ENCODE data around the gene FAM76A. TPM values are rescaled to one million over a fixed set of nuclear protein-coding genes. Genes with fewer than 3 reads are reported as not detected.

The FAM76A gene
- total and polyA plus RNA-seq, 9 of the 15 experiments (the other 6 are each of a cell fraction or from before 2014, with no cell fraction given): 9.5 to 14.6 (median 11.4) TPM

DNA sequence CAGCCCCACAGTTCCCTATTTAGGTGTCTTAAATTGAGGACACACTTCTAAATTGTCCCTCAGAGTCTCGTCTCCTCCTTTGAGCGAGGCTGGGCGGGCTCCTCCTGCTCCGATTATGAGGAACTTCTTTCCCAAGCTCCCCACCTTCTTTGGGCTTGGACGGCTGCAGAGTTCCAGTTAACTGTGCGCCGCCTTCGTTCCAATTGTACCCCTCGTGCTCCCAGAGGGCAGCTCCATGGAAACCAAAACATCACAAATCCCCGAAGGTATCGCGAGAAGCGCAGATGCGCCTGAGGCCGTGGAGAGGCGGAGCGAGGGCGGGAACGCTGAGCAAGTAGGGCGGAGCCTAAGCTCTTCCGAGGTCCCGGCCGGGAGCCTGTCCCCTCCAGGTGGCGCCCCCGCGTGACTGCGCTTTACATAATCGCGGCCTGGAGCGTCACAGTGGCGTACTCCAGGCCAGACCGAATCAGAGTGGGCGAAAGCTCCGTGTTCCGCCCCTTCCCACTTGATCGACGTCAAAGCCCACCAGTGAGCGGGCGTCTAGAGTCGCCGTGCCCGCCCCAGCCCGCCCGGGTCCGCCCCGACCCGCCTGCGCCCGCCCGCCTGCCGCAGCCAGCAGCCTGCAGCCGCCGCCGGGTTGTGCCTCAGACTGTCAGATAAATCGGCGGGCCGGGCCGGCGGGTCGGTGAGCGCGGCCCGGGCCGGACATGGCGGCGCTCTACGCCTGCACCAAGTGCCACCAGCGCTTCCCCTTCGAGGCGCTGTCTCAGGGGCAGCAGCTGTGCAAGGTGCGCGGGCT, at the start of gene FAM76A (continued):
- peak; percentile 76; the same call in 1 of the 2 replicates for TF ChIP-seq VEZF1 (CRISPR knock-in tag; IDR thresholded peaks at IDR 0.05)
- TF ChIP-seq RBBP5 (IDR thresholded peaks at IDR 0.05; ENCODE audit: borderline replicate concordance, insufficient read depth, low read length, poor library complexity, severe bottlenecking): peak; percentile 88
- TF ChIP-seq, protein P1, sequence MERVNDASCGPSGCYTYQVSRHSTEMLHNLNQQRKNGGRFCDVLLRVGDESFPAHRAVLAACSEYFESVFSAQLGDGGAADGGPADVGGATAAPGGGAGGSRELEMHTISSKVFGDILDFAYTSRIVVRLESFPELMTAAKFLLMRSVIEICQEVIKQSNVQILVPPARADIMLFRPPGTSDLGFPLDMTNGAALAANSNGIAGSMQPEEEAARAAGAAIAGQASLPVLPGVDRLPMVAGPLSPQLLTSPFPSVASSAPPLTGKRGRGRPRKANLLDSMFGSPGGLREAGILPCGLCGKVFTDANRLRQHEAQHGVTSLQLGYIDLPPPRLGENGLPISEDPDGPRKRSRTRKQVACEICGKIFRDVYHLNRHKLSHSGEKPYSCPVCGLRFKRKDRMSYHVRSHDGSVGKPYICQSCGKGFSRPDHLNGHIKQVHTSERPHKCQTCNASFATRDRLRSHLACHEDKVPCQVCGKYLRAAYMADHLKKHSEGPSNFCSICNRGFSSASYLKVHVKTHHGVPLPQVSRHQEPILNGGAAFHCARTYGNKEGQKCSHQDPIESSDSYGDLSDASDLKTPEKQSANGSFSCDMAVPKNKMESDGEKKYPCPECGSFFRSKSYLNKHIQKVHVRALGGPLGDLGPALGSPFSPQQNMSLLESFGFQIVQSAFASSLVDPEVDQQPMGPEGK (CRISPR knock-in tag; IDR thresholded peaks at IDR 0.05; ENCODE audit: borderline replicate concordance): no peak
- TF ChIP-seq, protein P2, sequence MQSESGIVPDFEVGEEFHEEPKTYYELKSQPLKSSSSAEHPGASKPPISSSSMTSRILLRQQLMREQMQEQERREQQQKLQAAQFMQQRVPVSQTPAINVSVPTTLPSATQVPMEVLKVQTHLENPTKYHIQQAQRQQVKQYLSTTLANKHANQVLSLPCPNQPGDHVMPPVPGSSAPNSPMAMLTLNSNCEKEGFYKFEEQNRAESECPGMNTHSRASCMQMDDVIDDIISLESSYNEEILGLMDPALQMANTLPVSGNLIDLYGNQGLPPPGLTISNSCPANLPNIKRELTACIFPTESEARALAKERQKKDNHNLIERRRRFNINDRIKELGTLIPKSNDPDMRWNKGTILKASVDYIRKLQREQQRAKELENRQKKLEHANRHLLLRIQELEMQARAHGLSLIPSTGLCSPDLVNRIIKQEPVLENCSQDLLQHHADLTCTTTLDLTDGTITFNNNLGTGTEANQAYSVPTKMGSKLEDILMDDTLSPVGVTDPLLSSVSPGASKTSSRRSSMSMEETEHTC (IDR thresholded peaks at IDR 0.05): peak; percentile 80
- TF ChIP-seq LCOR (CRISPR knock-in tag; IDR thresholded peaks at IDR 0.05): peak; percentile 90
- no peak for TF ChIP-seq LARP7 (IDR thresholded peaks at IDR 0.05)
- TF ChIP-seq ETS1 (conservative IDR thresholded peaks at IDR 0.05; ENCODE audit: control insufficient read depth, low read depth, low read length): peak; percentile 5; the same call in 1 of the 2 replicates
- TF ChIP-seq MBD2 (IDR thresholded peaks at IDR 0.05; ENCODE audit: borderline replicate concordance, low read depth): peak; percentile 96
- peak; percentile 100 for TF ChIP-seq L3MBTL2 (IDR thresholded peaks at IDR 0.05)
- TF ChIP-seq POLR3A (IDR thresholded peaks at IDR 0.05; ENCODE audit: borderline replicate concordance, extremely low read depth, insufficient read depth, insufficient read length): no peak
- peak; percentile 94 for TF ChIP-seq CREB3L1 (IDR thresholded peaks at IDR 0.05; ENCODE audit: borderline replicate concordance, low read depth)
- TF ChIP-seq, protein P3, sequence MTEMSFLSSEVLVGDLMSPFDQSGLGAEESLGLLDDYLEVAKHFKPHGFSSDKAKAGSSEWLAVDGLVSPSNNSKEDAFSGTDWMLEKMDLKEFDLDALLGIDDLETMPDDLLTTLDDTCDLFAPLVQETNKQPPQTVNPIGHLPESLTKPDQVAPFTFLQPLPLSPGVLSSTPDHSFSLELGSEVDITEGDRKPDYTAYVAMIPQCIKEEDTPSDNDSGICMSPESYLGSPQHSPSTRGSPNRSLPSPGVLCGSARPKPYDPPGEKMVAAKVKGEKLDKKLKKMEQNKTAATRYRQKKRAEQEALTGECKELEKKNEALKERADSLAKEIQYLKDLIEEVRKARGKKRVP (CRISPR knock-in tag; IDR thresholded peaks at IDR 0.05): no peak
- peak; percentile 74 for TF ChIP-seq TAF1 (IDR thresholded peaks at IDR 0.05; ENCODE audit: control insufficient read depth, extremely low read depth, insufficient read depth, low read length, severe bottlenecking)
- peak; percentile 83; the same call in 1 of the 2 replicates for TF ChIP-seq RUNX1 (IDR thresholded peaks at IDR 0.05; ENCODE audit: low read depth)

Data from K562 (cell line).